Upper lobe of left lung (tissue), 6 donors: ENCODE results near the gene IWS1. TPM values are rescaled to one million over a fixed set of nuclear protein-coding genes. Genes with fewer than 3 reads are reported as not detected.
A peak's percentile ranks its signal among the peaks of the same experiment; 100 is the strongest.

Experiments
- ATAC-seq, 2 donors: fragments of 200-7000 bp; cut with Tn5 transposase; one replicate each; pipeline ENCODE4 v1.9.1; 2022; ENCODE audit warnings: mild to moderate bottlenecking in 2 of 2, moderate library complexity in 2 of 2; ENCODE audit not compliant: low FRiP score in 2 of 2
- DNase-seq, 2 donors: peaks; one replicate each; pipeline ENCODE4 v3.0.0-alpha.2; 2019 to 2020
- H3K27ac ChIP-seq, 4 donors: fragments of 200-600 bp; sonication (generic); one replicate each; pipeline ENCODE4 v1.5.1; 2016 to 2019
- H3K27me3 ChIP-seq, 4 donors: fragments of 200-600 bp; sonication (generic); one replicate each; pipeline ENCODE4 v1.5.1; 2017 to 2019
- H3K36me3 ChIP-seq, 4 donors: fragments of 200-600 bp; sonication (generic); one replicate each; pipeline ENCODE4 v1.5.1; 2016 to 2019
- H3K4me1 ChIP-seq, 4 donors: fragments of 200-600 bp; sonication (generic); one replicate each; pipeline ENCODE4 v1.5.1; 2018 to 2019
- H3K4me3 ChIP-seq, 4 donors: fragments of 200-600 bp; sonication (generic); one replicate each; pipeline ENCODE4 v1.5.1; 2017 to 2019; ENCODE audit warnings: mild to moderate bottlenecking in 2 of 4, moderate library complexity in 1 of 4
- H3K9me3 ChIP-seq, 4 donors: fragments of 200-600 bp; sonication (generic); one replicate each; pipeline ENCODE4 v1.5.1; 2018 to 2019
- CTCF ChIP-seq, 6 experiments: fragments of 450-650 bp in 4 of 6; fragments of 200-600 bp in 2 of 6; sonication (generic) in 2 of 6; IDR thresholded peaks; one replicate each; pipeline ENCODE4 v1.5.1; 2016 to 2019; ENCODE audit warnings: antibody characterized with exemption in 6 of 6
- EP300 ChIP-seq, 4 donors: sonication (generic); formaldehyde crosslinking; IDR thresholded peaks; one replicate each; pipeline ENCODE4 v1.5.1; 2017; ENCODE audit warnings: antibody characterized with exemption in 4 of 4, control low read depth in 2 of 4
- POLR2A ChIP-seq, 4 donors: fragments of 450-650 bp; IDR thresholded peaks; one replicate each; pipeline ENCODE4 v1.5.1; 2016 to 2017; ENCODE audit warnings: antibody characterized with exemption in 4 of 4, mild to moderate bottlenecking in 2 of 4
- POLR2AphosphoS5 ChIP-seq, 2 donors: sonication (generic); formaldehyde crosslinking; IDR thresholded peaks; one replicate each; pipeline ENCODE4 v1.5.1; 2017; ENCODE audit warnings: antibody characterized with exemption in 2 of 2
- WGBS, 2 donors: methylation state at CpG; one replicate each; pipeline ENCODE4 v1.1.5; 2017 to 2018; 5-methylcytosine and 5-hydroxymethylcytosine counted together
- total RNA-seq, 6 donors: library from RNA; depleted of rRNA in 4 of 6; stranded (reverse); fragments of >200 nt in 4 of 6; gene quantifications; one replicate each; pipeline versions ENCODE4 v1.1.0 to v1.2.1, GENCODE V29; 2016 to 2021
- donor health status: DM: no; HTN: no; CAD: no; lungs with moderate emphysema.
- donor health status: DM: no; HTN: yes; CAD: no; lungs with severe emphysema.

IWS1 gene
- total RNA-seq, 6 donors from 2014 or later: 29.5 to 128 (median 58.6) TPM

- Histone ChIP-seq H3K4me1 (no peaks in the 10 kb centered on the region), H3K36me3 (peaks cover 3 to 11% (median 7%) of the 10 kb centered on the region in 4 donors), H3K27ac (no peak overlapping the region), H3K9me3 (no peaks in the 10 kb centered on the region), H3K4me3 (no peak overlapping the region), H3K27me3 (no peaks in the 10 kb centered on the region)
- DNase-seq: no peak
- TF ChIP-seq POLR2A (IDR thresholded peaks at IDR 0.05) (no peak), EP300 (IDR thresholded peaks at IDR 0.05) (no peak), CTCF (IDR thresholded peaks at IDR 0.05) (no peak), POLR2AphosphoS5 (IDR thresholded peaks at IDR 0.05) (no peak)
- no peak for ATAC-seq
- 94 to 97% methylated on average over 2 of the region's 2 CpGs for WGBS, 2 donors
These were observed 50.5 kb downstream of the IWS1 start for GRCh38 chr2:127475788-127476187.

- no peaks in the 10 kb centered on the region for H3K4me1 ChIP-seq
- DNase-seq (no peak), ATAC-seq (no peak)
- H3K27ac ChIP-seq: no peak overlapping the region
- no peak for TF ChIP-seq EP300 (IDR thresholded peaks at IDR 0.05)
- no peak for TF ChIP-seq POLR2A (IDR thresholded peaks at IDR 0.05)
- no peak for TF ChIP-seq POLR2AphosphoS5 (IDR thresholded peaks at IDR 0.05)
- no peak for TF ChIP-seq CTCF (IDR thresholded peaks at IDR 0.05)
- 79 to 95% methylated on average over 1 of the region's 1 CpG for WGBS, 2 donors
- H3K27me3 ChIP-seq: no peaks in the 10 kb centered on the region
- H3K9me3 ChIP-seq: no peaks in the 10 kb centered on the region
- H3K36me3 ChIP-seq: peaks cover 0 to 10% (median 1%) of the 10 kb centered on the region in 4 donors
- H3K4me3 ChIP-seq: no peak overlapping the region
These were observed 54.0 kb downstream of the IWS1 start for GRCh38 chr2:127472268-127472667.

- Histone ChIP-seq H3K27ac (no peak overlapping the region), H3K36me3 (peaks cover 0 to 10% (median 1%) of the 10 kb centered on the region in 4 donors), H3K27me3 (no peaks in the 10 kb centered on the region), H3K4me1 (no peaks in the 10 kb centered on the region), H3K9me3 (no peaks in the 10 kb centered on the region), H3K4me3 (no peak overlapping the region)
- ATAC-seq (no peak), DNase-seq (no peak)
- TF ChIP-seq POLR2A (IDR thresholded peaks at IDR 0.05): no peak
- TF ChIP-seq EP300 (IDR thresholded peaks at IDR 0.05): no peak
- no peak for TF ChIP-seq POLR2AphosphoS5 (IDR thresholded peaks at IDR 0.05)
- TF ChIP-seq CTCF (IDR thresholded peaks at IDR 0.05): no peak
- 92 to 96% methylated on average over 4 of the region's 4 CpGs for WGBS, 2 donors
These were observed 54.9 kb downstream of the IWS1 start for GRCh38 chr2:127471286-127471988.

GRCh38 chr2:127469974-127470373 lies 56.3 kb downstream of the IWS1 start:
- H3K27me3 ChIP-seq: no peaks in the 10 kb centered on the region
- TF ChIP-seq CTCF (IDR thresholded peaks at IDR 0.05) (no peak), POLR2AphosphoS5 (IDR thresholded peaks at IDR 0.05) (no peak), EP300 (IDR thresholded peaks at IDR 0.05) (no peak), POLR2A (IDR thresholded peaks at IDR 0.05) (no peak)
- WGBS, 2 donors: 100% methylated on average over 2 of the region's 2 CpGs
- H3K9me3 ChIP-seq: no peaks in the 10 kb centered on the region
- H3K4me3 ChIP-seq: no peak overlapping the region
- DNase-seq (no peak), ATAC-seq (no peak)
- H3K4me1 ChIP-seq: no peaks in the 10 kb centered on the region
- H3K27ac ChIP-seq: no peak overlapping the region
- H3K36me3 ChIP-seq: peaks cover 0 to 10% (median 1%) of the 10 kb centered on the region in 4 donors

- 81 to 86% methylated on average over 8 of the region's 8 CpGs for WGBS, 2 donors
- Histone ChIP-seq H3K9me3 (no peaks in the 10 kb centered on the region), H3K36me3 (peaks cover 0 to 10% (median 1%) of the 10 kb centered on the region in 4 donors), H3K4me3 (no peak overlapping the region), H3K27ac (no peak overlapping the region), H3K4me1 (no peaks in the 10 kb centered on the region), H3K27me3 (no peaks in the 10 kb centered on the region)
- TF ChIP-seq POLR2A (IDR thresholded peaks at IDR 0.05) (no peak), EP300 (IDR thresholded peaks at IDR 0.05) (no peak), POLR2AphosphoS5 (IDR thresholded peaks at IDR 0.05) (no peak), CTCF (IDR thresholded peaks at IDR 0.05) (no peak)
- DNase-seq (peak in 1 of 2 donors; percentile 59), ATAC-seq (no peak)
These were observed 57.2 kb downstream of the IWS1 start for GRCh38 chr2:127469051-127469450.
